Gastrocnemius medialis (tissue), 4 donors: ENCODE results near the gene NPIPA5.
"Not testable (repeated sequence)": the region's sequence is repeated elsewhere in the genome, so short reads cannot be mapped to it uniquely, and the experiment has no call there.

ENCODE experiments used
- POLR2A ChIP-seq, 2 donors: fragments of 450-650 bp; IDR thresholded peaks; one replicate each; pipeline ENCODE4 v1.6.1; 2017; ENCODE audit warnings: antibody characterized with exemption in 2 of 2, mild to moderate bottlenecking in 2 of 2, moderate library complexity in 2 of 2
- TF ChIP-seq, protein P1 (sequence below), 5 experiments: fragments of 450-650 bp in 3 of 5; fragments of 200-600 bp in 2 of 5; sonication (generic) in 2 of 5; IDR thresholded peaks in 4 of 5; conservative IDR thresholded peaks in 1 of 5; 1 replicate in 4 of 5; 2 replicates in 1 of 5; pipeline ENCODE4 v1.5.1; 2016 to 2019; ENCODE audit warnings: antibody characterized with exemption in 5 of 5, mild to moderate bottlenecking in 3 of 5, moderate library complexity in 3 of 5

DNA sequence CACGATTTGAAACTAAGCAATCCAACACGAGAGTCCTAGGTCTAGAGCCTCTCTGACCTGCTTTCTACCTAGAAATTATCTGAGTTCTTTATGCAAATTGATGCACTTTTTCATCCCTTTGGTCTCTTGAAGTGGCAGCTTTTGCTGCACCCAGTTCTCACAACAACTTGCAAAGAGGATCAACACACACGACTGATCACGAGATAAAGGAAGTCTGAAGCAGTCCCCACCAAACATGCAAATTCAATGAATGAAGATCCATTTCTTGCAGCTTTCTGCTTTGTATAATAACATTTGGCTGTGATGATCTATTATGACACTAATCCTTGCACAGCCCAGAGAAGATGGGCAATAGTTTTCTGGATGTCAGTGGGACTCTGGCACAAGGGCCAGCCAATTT, 53.1 kb downstream of the NPIPA5 start:
- TF ChIP-seq, protein P1, sequence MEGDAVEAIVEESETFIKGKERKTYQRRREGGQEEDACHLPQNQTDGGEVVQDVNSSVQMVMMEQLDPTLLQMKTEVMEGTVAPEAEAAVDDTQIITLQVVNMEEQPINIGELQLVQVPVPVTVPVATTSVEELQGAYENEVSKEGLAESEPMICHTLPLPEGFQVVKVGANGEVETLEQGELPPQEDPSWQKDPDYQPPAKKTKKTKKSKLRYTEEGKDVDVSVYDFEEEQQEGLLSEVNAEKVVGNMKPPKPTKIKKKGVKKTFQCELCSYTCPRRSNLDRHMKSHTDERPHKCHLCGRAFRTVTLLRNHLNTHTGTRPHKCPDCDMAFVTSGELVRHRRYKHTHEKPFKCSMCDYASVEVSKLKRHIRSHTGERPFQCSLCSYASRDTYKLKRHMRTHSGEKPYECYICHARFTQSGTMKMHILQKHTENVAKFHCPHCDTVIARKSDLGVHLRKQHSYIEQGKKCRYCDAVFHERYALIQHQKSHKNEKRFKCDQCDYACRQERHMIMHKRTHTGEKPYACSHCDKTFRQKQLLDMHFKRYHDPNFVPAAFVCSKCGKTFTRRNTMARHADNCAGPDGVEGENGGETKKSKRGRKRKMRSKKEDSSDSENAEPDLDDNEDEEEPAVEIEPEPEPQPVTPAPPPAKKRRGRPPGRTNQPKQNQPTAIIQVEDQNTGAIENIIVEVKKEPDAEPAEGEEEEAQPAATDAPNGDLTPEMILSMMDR (IDR thresholded peaks at IDR 0.05 in 4 of 5, conservative IDR thresholded peaks at IDR 0.05 in 1 of 5): not testable (repeated sequence)
- TF ChIP-seq POLR2A (IDR thresholded peaks at IDR 0.05): not testable (repeated sequence)
